Uterus (tissue), 2 donors: Measurements from ENCODE around the gene AQP6.

ENCODE experiments used
- POLR2A ChIP-seq, 2 donors: fragments of 450-650 bp; IDR thresholded peaks; one replicate each; pipeline ENCODE4 v1.6.1; 2016; ENCODE audit warnings: antibody characterized with exemption in 2 of 2, mild to moderate bottlenecking in 1 of 2, moderate library complexity in 1 of 2
- TF ChIP-seq, protein P1 (sequence below), 4 experiments: fragments of 200-600 bp in 2 of 4; fragments of 450-650 bp in 2 of 4; sonication (generic) in 2 of 4; IDR thresholded peaks; one replicate each; pipeline ENCODE4 v1.5.1; 2016 to 2019; ENCODE audit warnings: antibody characterized with exemption in 4 of 4, mild to moderate bottlenecking in 2 of 4, moderate library complexity in 1 of 4

DNA sequence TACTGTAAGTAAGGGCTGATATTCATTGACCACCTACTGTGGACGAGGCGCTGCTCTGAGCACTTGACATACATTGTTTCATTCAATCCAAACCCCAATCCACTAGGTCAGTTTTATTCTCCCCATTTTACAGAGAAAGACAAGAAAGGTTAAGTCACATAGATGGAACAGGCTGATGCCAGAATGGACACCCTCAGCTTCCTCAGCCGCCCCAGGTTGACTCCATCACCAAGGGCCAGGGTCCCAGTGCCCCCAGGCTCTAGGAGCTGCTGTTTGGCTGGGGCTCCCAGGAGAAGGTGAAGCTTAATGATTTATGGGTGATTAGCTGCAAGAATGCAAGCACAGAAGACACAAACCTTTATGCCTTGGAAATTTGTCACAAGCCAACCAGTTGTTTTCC lies 22.9 kb upstream of the AQP6 start:
- TF ChIP-seq, protein P1, sequence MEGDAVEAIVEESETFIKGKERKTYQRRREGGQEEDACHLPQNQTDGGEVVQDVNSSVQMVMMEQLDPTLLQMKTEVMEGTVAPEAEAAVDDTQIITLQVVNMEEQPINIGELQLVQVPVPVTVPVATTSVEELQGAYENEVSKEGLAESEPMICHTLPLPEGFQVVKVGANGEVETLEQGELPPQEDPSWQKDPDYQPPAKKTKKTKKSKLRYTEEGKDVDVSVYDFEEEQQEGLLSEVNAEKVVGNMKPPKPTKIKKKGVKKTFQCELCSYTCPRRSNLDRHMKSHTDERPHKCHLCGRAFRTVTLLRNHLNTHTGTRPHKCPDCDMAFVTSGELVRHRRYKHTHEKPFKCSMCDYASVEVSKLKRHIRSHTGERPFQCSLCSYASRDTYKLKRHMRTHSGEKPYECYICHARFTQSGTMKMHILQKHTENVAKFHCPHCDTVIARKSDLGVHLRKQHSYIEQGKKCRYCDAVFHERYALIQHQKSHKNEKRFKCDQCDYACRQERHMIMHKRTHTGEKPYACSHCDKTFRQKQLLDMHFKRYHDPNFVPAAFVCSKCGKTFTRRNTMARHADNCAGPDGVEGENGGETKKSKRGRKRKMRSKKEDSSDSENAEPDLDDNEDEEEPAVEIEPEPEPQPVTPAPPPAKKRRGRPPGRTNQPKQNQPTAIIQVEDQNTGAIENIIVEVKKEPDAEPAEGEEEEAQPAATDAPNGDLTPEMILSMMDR (IDR thresholded peaks at IDR 0.05), result no peak
- TF ChIP-seq POLR2A (IDR thresholded peaks at IDR 0.05), result no peak
